T-helper 2 cell treated with Interferon-gamma antibody and Interleukin-4, amounts not matched to agents 100 ng/mL and 5 ng/mL, for 36 hours (primary cell): ENCODE results near the gene MYCN. TPM values are rescaled to one million over a fixed set of nuclear protein-coding genes. Genes with fewer than 3 reads are reported as not detected.
"Not testable (repeated sequence)": the region's sequence is repeated elsewhere in the genome, so short reads cannot be mapped to it uniquely, and the experiment has no call there.

Source experiments
- intact Hi-C: fragments of 100-400 bp; cut with micrococcal nuclease; formaldehyde crosslinking; loops from one replicate; pipeline ENCODE4 v1.15.1; 2023
- total RNA-seq: library from RNA; stranded (reverse); gene quantifications from 2 replicates; pipeline ENCODE4 v1.2.3, GENCODE V29; 2022

MYCN gene
- total RNA-seq, 1 donor from 2014 or later = 0.09 TPM

DNA sequence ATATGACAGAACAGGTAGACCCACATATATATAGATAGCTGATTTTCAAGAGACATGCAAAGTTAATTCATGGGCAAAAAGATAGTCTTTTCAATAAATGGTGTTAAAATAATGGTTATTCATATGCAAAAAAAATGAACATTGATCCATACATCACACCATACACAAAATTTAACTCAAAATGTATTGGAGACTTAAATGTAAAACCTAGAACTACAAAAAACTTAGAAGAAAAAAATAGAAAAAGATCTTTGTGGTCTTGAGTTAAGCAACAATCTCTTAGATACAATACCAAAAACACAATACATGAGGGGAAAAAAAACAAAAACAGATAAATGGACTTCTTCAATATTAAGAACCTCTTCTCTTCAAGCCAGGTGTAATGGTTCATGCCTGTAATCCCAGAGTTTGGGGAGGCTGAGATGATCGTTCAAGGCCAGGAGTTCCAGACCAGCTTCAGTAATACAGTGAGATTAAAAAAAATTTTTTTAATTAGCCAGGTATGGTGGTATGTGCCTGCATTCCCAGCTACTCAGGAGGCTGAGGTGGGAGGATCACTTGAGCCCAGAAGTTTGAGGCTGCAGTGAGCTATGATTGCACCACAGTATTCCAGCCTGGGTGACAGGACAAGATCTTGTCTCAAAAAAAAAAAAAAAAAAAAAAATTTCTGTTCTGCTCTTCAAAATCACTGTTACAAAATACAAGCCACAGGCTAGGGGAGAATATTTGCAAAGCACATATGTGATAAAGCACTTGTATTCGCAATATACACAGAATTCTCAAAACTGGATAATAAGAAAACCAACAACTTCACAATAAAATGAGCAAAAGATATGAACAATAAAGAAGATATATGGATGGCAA, 32.7 kb upstream of the MYCN start:
- intact Hi-C loops = no loop called here

GRCh38 chr2:15908371-15908770, 32.0 kb upstream of the MYCN start:
- intact Hi-C loops = no loop called here

GRCh38 chr2:15909157-15909556, 31.2 kb upstream of the MYCN start:
- intact Hi-C loops = no loop called here

- intact Hi-C loops = no loop called here
These were observed 30.6 kb upstream of the MYCN start for GRCh38 chr2:15909736-15910135.

- intact Hi-C loops = not testable (repeated sequence)
These were observed 29.1 kb upstream of the MYCN start for GRCh38 chr2:15911270-15911669.

GRCh38 chr2:15911686-15912085, 28.7 kb upstream of the MYCN start:
- intact Hi-C loops = no loop called here

DNA sequence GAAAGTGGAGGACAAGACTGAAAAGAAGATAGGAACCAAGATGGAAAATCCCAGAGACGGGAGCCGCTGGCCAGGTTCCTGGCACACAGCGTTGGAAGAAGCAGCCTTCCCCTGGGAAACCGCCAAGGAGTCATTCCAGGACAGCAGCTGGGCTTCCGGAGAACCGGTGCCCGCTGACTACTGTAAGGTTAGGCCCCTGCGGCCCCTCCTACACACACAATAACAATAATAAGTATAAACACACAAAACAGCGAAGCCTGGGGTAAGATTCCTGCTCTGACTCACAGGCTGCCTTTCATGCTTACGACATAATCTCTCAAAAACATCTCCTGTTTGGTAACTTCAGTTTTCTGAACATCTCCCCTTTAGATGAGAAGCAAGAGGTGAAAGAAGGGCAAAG, 28.1 kb upstream of the MYCN start:
- intact Hi-C loops = no loop called here

DNA sequence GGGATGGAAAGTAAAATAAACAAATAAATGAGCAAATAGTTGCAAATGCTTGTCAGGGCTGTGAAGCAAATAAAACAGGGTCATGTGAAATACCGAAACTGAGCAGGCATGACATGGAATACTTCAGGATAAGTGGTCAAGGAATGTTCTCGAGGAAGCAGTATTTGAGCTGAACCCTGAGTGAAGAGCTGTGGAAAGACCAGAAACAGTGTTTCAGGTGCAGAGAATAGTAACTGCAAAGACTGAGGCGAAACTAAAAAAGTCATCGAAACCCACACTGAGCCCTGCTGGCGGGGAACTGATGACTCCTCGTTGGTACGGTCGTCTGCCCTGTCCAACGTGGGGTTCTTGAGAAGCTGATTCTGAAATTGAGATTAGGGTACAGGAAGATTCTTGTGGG, 27.2 kb upstream of the MYCN start:
- intact Hi-C loops = no loop called here

GRCh38 chr2:15914596-15915385, 25.6 kb upstream of the MYCN start:
- intact Hi-C loops = no loop called here

DNA sequence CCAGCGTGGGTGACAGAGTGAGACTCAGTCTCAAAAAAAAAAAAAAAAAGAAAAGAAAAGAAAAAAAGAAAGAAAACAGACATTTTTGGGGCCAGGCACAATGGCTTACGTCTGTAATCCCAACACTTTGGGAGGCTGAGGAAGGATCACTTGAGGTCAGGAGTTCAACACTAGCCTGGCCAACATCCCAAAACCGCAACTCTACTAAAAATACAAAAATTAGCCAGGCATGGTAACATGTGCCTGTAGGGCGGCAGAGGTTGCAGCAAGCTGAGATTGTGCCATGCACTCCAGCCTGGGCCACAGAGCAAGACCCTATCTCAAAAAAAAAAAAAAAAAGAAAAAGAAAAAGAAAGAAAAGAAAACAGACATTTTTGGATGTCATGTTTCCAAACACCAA, 24.8 kb upstream of the MYCN start:
- intact Hi-C loops = not testable (repeated sequence)

DNA sequence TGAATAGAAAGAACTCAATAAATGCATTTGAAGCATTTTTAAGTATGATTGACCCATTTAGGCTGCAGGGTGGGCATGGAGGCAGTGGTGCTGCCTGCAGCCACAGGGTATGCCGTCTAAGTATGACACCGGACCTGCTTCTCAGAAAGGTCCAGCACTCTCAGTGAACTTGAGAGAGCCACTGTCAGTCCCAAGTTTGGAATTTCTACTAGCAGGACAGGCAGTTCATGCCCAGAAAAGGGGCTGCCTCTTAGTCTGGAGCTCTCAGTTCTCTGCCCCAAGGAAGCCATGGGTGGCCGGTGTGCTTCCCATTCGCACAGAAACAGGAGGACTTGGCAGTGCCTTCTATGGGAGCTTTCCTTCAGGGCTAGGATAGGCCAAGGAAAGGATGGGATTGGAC, 24.0 kb upstream of the MYCN start:
- intact Hi-C loops = no loop called here

- intact Hi-C loops = no loop called here
These were observed 21.5 kb upstream of the MYCN start for GRCh38 chr2:15918761-15919356.

GRCh38 chr2:15919716-15920434, 20.5 kb upstream of the MYCN start:
- intact Hi-C loops = no loop called here

DNA sequence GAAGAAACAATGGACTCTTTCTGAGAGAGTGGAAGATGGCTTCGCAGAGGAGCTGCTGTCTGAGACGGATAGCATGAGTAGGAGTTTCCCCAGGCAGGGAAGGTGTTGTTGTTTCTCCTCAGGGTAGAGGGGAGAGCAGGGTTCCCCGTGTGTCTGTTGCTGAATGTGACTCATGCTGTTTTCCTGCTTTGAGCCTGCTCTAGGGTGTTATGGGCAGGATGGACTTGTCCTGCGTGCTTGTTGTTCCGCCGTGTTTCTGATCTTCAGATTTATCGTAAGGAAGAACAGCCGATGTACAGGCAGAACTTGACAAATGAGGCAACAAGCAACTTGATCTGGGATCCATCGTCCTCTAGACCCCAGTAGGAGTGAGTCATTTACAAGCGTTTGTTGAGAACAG, 19.7 kb upstream of the MYCN start:
- intact Hi-C loops = no loop called here

DNA sequence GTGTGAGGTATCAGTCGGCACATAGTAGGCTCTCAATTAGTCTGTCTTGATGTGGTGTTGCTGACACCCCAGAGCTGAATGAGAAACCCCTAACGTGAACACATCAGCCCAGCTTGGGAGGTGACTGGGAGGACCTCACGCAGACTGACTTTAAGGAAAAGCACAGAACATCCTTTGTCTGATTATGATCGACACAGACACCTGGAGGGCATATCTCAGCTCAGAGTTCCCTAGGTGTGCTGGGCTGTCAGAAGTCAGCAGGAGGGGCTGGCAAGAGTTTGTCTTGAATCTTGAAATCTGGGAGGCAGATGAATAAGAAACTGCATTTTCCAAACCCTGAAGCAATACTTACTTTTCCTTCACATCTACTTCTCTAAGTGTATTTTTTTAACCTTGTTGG, 16.8 kb upstream of the MYCN start:
- intact Hi-C loops = no loop called here

GRCh38 chr2:15925819-15926218, 14.5 kb upstream of the MYCN start:
- intact Hi-C loops = no loop called here

DNA sequence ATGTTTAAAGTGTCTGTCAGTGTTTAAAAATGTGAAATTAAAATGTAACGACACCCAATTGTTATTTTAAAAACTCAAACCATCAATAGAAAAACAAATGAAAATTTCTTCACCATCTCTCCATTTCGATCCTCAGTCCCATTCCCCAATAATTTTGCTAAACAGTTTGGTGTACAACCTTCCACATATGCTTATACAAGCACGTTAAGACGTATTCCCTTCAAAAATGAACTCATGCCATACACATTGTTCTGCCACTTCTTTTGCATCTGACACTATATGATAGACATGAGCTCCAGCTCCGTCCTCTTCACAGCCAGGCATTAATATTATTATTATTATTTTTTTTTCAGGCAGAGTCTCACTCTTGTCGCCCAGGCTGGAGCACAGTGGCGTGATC, 14.1 kb upstream of the MYCN start:
- intact Hi-C loops = no loop called here

DNA sequence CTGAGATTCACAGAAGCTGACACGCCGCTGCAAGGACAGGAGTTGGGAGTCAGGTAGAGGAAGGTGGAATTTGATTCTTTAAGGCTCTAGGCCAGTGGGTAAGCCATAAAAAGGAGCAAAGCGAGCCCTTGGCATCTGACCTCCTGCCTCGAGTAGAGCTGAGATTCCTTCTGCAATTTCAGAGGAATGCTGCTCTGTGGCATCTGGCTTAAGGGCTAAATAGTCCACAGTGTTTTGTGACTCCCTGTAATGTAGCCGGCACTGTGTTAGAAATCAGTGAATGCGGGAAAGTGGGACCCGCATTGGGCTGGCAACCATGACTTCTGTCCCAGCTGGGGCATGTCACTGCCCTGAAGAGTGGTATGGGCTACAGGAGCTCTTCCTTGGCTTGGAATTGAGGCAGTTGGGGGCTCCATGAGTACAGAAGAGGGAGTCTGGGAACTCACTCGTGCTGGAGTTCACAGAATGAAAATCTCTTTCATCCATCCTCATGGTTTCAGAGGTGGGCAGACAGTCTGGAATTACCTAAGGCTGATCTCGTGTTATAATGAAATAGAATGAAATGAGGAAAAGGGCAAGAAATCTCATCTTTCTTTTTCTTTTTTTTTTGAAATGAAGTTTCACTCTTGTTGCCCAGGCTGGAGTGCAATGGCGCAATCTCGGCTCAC, 12.7 kb upstream of the MYCN start:
- intact Hi-C loops = no loop called here

DNA sequence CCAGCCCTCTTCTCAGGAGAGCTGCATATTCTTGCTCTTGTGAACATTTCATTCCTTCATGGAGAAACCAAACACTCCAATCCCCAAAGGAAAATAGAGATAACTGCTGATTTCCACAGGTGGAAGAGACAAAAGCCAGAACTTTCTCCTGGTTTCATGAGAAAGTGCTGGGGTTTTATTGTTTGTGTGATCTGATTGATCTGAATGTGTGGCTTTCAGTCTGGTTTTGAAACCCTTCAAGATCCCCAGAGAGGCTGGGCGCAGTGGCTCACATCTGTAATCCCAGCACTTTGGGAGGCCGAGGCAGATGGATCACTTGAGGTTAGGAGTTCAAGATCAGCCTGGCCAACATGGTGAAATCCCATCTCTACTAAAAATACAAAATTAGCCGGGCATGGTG, 11.3 kb upstream of the MYCN start:
- intact Hi-C loops = not testable (repeated sequence)

GRCh38 chr2:15929861-15930260, 10.5 kb upstream of the MYCN start:
- intact Hi-C loops = no loop called here
